GM12878 (cell line): ENCODE measurements around the gene ERP27. TPM values are rescaled to one million over a fixed set of nuclear protein-coding genes. Genes with fewer than 3 reads are reported as not detected.

Experiments used
- ATAC-seq: fragments of 200-7000 bp; cut with Tn5 transposase; 3 replicates; pipeline ENCODE4 v1.9.1; 2020; ENCODE audit warnings: mild to moderate bottlenecking, moderate library complexity
- BruUV-seq: library from RNA; stranded (reverse); fragments of 400-500 nt; replicated peaks from 2 replicates; lab custom pipeline; 2021; lab: Mats Ljungman, UMichigan
- CTCF ChIA-PET: fragments of 300-600 bp; sonication (Branson Sonifier 250); formaldehyde crosslinking; extraction: SDS; loops from one replicate; lab custom pipeline; 2021; ENCODE audit warnings: inconsistent platforms; lab: Yijun Ruan, JAX
- POLR2A ChIA-PET: fragments of 350-600 bp; formaldehyde crosslinking; extraction: SDS; loops from one replicate; lab custom pipeline; 2021; ENCODE audit warnings: inconsistent platforms; lab: Charles Lee
- RAD21 ChIA-PET: fragments of 300-600 bp; sonication (Branson Sonifier 250); formaldehyde crosslinking; loops from one replicate; lab custom pipeline; 2023; ENCODE audit warnings: antibody characterized with exemption; ENCODE audit not compliant: unreplicated experiment; lab: Charles Lee
- SMC1A ChIA-PET: fragments of 300-600 bp; sonication (Branson Sonifier 250); formaldehyde crosslinking; loops from one replicate; lab custom pipeline; 2023; ENCODE audit not compliant: unreplicated experiment, uncharacterized antibody; lab: Charles Lee
- DNase-seq: peaks from one replicate; pipeline ENCODE4 v3.0.0-alpha.2; 2011; ENCODE audit warnings: low read depth, low spot score
- FAIRE-seq: peaks from 3 replicates; lab custom pipeline; 2011; peaks lifted over from hg19 to GRCh38; lab: Jason Lieb, UNC
- H2AFZ ChIP-seq: 2 replicates; pipeline ENCODE4 v1.6.0; 2011; ENCODE audit warnings: low read depth, low read length, control low read depth; ENCODE audit not compliant: control insufficient read depth
- H3K27ac ChIP-seq: 2 replicates; pipeline ENCODE4 v1.5.1; 2011; ENCODE audit warnings: control low read depth; ENCODE audit not compliant: control insufficient read depth, insufficient read depth
- H3K27me3 ChIP-seq, 2 experiments: replicated peaks in 1 of 2; 2 replicates each; pipeline versions ENCODE4 v1.6.0 to v1.6.1; 2011; ENCODE audit warnings: low read length in 1 of 2; ENCODE audit not compliant: control insufficient read depth in 2 of 2, insufficient read depth in 2 of 2
- H3K36me3 ChIP-seq, 2 experiments: 2 replicates each; pipeline ENCODE4 v1.5.1; 2011; ENCODE audit warnings: low read length in 1 of 2; ENCODE audit not compliant: control insufficient read depth in 2 of 2, insufficient read depth in 2 of 2
- H3K4me1 ChIP-seq: 2 replicates; pipeline ENCODE4 v1.6.1; 2011; ENCODE audit warnings: mild to moderate bottlenecking, low read length, moderate library complexity, mixed read lengths; ENCODE audit not compliant: control insufficient read depth, insufficient read depth
- H3K4me2 ChIP-seq: 2 replicates; pipeline ENCODE4 v1.6.0; 2011; ENCODE audit warnings: control low read depth; ENCODE audit not compliant: control insufficient read depth, insufficient read depth
- H3K4me3 ChIP-seq: fragments of 200-600 bp; sonication (generic); 2 replicates; pipeline ENCODE4 v1.5.1; 2016
- H3K79me2 ChIP-seq: 2 replicates; pipeline ENCODE4 v1.6.0; 2011; ENCODE audit warnings: low read length; ENCODE audit not compliant: control insufficient read depth, insufficient read depth
- H3K9ac ChIP-seq: 2 replicates; pipeline ENCODE4 v1.8.0; 2011; ENCODE audit warnings: low read length, control low read depth, mixed read lengths; ENCODE audit not compliant: control insufficient read depth, insufficient read depth
- H3K9me3 ChIP-seq: replicated peaks from 3 replicates; pipeline ENCODE4 v1.5.1; 2011; ENCODE audit warnings: mild to moderate bottlenecking, low read length; ENCODE audit not compliant: control insufficient read depth, insufficient read depth
- H4K20me1 ChIP-seq: 2 replicates; pipeline ENCODE4 v1.6.0; 2011; ENCODE audit not compliant: control insufficient read depth, insufficient read depth
- MEF2B ChIP-seq: fragments of 450-650 bp; IDR thresholded peaks from 2 replicates; pipeline ENCODE4 v1.6.1; 2018; ENCODE audit warnings: mild to moderate bottlenecking, moderate library complexity; ENCODE audit not compliant: partially characterized antibody, poor library complexity, severe bottlenecking
- SMAD5 ChIP-seq: IDR thresholded peaks from 2 replicates; pipeline ENCODE4 v1.6.1; 2016; ENCODE audit warnings: antibody characterized with exemption, low read depth
- SPI1 ChIP-seq: IDR thresholded peaks from 2 replicates; pipeline ENCODE4 v1.6.1; 2011; ENCODE audit warnings: low read depth, mild to moderate bottlenecking, low read length, moderate library complexity, borderline replicate concordance; ENCODE audit not compliant: insufficient read depth
- TCF12 ChIP-seq: IDR thresholded peaks from 2 replicates; pipeline ENCODE4 v1.6.1; 2011; ENCODE audit warnings: low read depth, mild to moderate bottlenecking, low read length
- WGBS: methylation state at CpG from one replicate; pipeline ENCODE4 v1.1.6; 2016; ENCODE audit warnings: low lambda C conversion rate; ENCODE audit not compliant: insufficient replicate concordance, insufficient coverage; ENCODE audit errors: missing lambda C conversion rate; 5-methylcytosine and 5-hydroxymethylcytosine counted together
- in situ Hi-C: fragments of 300-500 bp; cut with MboI; formaldehyde crosslinking; loops from 9 replicates; pipeline ENCODE4 v1.14.3; 2018; ENCODE audit warnings: mixed read lengths
- intact Hi-C: fragments of 100-400 bp; cut with micrococcal nuclease; formaldehyde crosslinking; loops from one replicate; pipeline ENCODE4 v1.14.2; 2022; ENCODE audit not compliant: unreplicated experiment
- polyA plus RNA-seq, 11 experiments: library from polyadenylated mRNA; depleted of rRNA in 4 of 11; unstranded in 6 of 11; stranded (reverse) in 5 of 11; fragments of >200 nt; fragmentation: Nextera tagmentation in 4 of 11; fragmentation: Illumina TruSeq in 1 of 11; extraction: Ambion mirVana in 4 of 11; extraction: Trizol in 1 of 11; gene quantifications; 1 replicate in 1 of 11; 2 replicates in 10 of 11; pipeline versions ENCODE4 v1.2.1 to v1.2.3, GENCODE V29; 2011 to 2016; ENCODE audit warnings: inconsistent platforms in 2 of 11, missing spikeins in 2 of 11, low read depth in 1 of 11
- total RNA-seq, 4 experiments: library from RNA; depleted of rRNA in 3 of 4; stranded (reverse); fragments of >200 nt in 3 of 4; fragmentation: Illumina TruSeq in 1 of 4; extraction: Trizol in 1 of 4; gene quantifications; 2 replicates each; pipeline versions ENCODE4 v1.2.1 to v1.2.3, GENCODE V29; 2013 to 2021

The ERP27 gene
- total and polyA plus RNA-seq, 10 of the 15 experiments (the other 5 are each of a cell fraction or from before 2014, with no cell fraction given): 0.91 to 2.4 (median 1.4) TPM

DNA sequence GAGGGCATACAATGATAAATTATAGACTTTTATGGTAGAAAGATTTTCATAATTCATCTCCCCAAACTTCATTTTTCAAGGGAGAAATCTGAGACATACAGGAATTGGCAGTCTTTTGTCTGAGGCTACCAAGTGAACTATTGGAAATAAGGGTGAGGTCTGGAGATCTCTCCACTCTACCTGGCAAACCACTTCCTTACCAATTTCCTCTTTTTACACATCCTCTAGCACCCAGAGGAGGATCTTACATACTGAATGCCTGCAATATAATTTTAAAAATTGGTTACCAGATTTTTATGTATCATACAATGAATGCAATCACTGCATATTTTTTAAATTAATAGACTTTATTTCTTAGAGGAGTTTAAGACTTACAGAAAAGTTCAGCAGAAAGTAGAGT is 41.1 kb upstream of the ERP27 start:
- peaks cover 11% of the 10 kb centered on the region for H3K4me1 ChIP-seq
- intact Hi-C loops: no loop called here

DNA sequence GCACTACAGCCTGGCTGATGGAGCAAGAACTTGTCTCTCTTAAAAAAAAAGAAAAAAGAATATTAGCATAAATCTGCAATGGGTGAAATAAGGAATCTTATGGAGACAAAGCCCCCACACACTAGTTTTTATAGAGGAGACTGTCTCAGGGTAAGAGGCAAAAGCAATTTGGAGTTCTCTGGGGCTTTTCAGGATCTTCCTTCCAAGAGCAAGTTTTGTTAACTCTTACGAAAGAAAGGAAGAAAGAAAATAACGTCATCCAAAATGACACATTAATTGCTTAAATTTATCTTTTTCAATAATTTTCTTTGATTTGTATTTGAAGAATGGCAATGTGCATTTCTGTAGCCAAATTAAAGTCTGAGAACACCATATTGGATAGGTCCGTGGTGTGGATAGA is 38.3 kb upstream of the ERP27 start:
- H3K4me2 ChIP-seq: no peak overlapping the region
- no peak overlapping the region for H3K9ac ChIP-seq
- no peak overlapping the region for H2AFZ ChIP-seq
- peaks cover 5% of the 10 kb centered on the region; the same call in 1 of the 2 replicates for H3K4me1 ChIP-seq
- TF ChIP-seq TCF12: no peak
- H3K79me2 ChIP-seq: no peaks in the 10 kb centered on the region
- ChIA-PET POLR2A (no interaction called here), RAD21 (interaction anchor here (1.0 kb wide), 1 partner anchor 39 kb away, joined by 3 read pairs; no protein-coding TSS in a partner anchor), CTCF (interaction anchor here (0.9 kb wide), 1 partner anchor 10 kb away, joined by 3 read pairs; no protein-coding TSS in a partner anchor), SMC1A (interaction anchor here (1.2 kb wide), 1 partner anchor 40 kb away, joined by 3 read pairs; no protein-coding TSS in a partner anchor)
- no peak overlapping the region for H3K27ac ChIP-seq
- no peaks in the 10 kb centered on the region; the same call in 2 of the 3 replicates for H3K9me3 ChIP-seq
- intact Hi-C loops (no loop called here), in situ Hi-C loops (no loop called here)
- H3K36me3 ChIP-seq: no peaks in the 10 kb centered on the region
- H4K20me1 ChIP-seq: no peaks in the 10 kb centered on the region
- BruUV-seq: no TSS peak
- ATAC-seq (no peak), FAIRE-seq (no peak), DNase-seq (no peak)
- H3K27me3 ChIP-seq: no peaks in the 10 kb centered on the region
- no peak overlapping the region for H3K4me3 ChIP-seq
- WGBS: 91% methylated on average over 3 of the region's 3 CpGs

More for the DNA sequence above, 41.1 kb upstream of the ERP27 start:
- Histone ChIP-seq H3K27me3 (no peaks in the 10 kb centered on the region), H2AFZ (no peak overlapping the region), H3K4me2 (no peak overlapping the region), H3K9me3 (no peaks in the 10 kb centered on the region; the same call in 2 of the 3 replicates), H3K4me3 (no peak overlapping the region), H4K20me1 (no peaks in the 10 kb centered on the region), H3K9ac (no peak overlapping the region), H3K79me2 (no peaks in the 10 kb centered on the region), H3K27ac (no peak overlapping the region), H3K36me3 (no peaks in the 10 kb centered on the region)
- ChIA-PET CTCF (interaction anchor here (1.4 kb wide), 2 partner anchors 17 to 31 kb away, joined by 3 read pairs; no protein-coding TSS in a partner anchor), SMC1A (interaction anchor here (1.1 to 2.7 kb wide), 5 partner anchors 11 to 35 kb away, joined by 3 to 14 read pairs (median 7); partner anchors contain the start of gene ARHGDIB), POLR2A (interaction anchor here (1.3 kb wide), 1 partner anchor 23 kb away, joined by 4 read pairs; no protein-coding TSS in a partner anchor), RAD21 (no interaction called here)
- ATAC-seq (peak; percentile 40; the same call in 1 of the 3 replicates), FAIRE-seq (no peak), DNase-seq (no peak)
- in situ Hi-C loops: no loop called here
- no peak for TF ChIP-seq MEF2B
- 0 out of 2 replicates have a peak, but pooled peaks have one; percentile 11 for TF ChIP-seq SPI1
- TF ChIP-seq SMAD5: no peak
- BruUV-seq: no TSS peak
